ENCODE data around the gene DAPK2. TPM values are rescaled to one million over a fixed set of nuclear protein-coding genes. Genes with fewer than 3 reads are reported as not detected.

The DAPK2 gene
- total RNA-seq, 1 experiment from 2014 or later = 2.3 TPM

DNA sequence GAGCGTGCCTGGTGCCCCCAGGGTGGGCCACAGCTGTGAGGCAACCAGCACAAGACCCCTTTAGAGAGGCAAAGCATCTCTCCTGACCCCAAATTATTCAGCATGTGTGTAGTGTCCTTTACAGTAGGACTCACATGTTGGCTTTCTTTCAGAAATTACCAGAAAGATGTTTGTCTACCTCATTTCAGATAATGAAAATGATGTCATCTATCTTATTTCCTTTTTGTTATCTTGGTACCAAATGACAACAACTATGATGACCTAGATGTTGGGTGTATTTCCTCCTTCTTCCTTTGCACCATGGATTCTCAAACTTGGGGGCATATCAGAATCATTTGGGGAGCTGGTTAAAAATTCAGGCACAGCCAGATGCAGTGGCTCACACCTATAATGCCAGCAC is 50.5 kb downstream of the DAPK2 start (continued):
- TF ChIP-seq, protein P1, sequence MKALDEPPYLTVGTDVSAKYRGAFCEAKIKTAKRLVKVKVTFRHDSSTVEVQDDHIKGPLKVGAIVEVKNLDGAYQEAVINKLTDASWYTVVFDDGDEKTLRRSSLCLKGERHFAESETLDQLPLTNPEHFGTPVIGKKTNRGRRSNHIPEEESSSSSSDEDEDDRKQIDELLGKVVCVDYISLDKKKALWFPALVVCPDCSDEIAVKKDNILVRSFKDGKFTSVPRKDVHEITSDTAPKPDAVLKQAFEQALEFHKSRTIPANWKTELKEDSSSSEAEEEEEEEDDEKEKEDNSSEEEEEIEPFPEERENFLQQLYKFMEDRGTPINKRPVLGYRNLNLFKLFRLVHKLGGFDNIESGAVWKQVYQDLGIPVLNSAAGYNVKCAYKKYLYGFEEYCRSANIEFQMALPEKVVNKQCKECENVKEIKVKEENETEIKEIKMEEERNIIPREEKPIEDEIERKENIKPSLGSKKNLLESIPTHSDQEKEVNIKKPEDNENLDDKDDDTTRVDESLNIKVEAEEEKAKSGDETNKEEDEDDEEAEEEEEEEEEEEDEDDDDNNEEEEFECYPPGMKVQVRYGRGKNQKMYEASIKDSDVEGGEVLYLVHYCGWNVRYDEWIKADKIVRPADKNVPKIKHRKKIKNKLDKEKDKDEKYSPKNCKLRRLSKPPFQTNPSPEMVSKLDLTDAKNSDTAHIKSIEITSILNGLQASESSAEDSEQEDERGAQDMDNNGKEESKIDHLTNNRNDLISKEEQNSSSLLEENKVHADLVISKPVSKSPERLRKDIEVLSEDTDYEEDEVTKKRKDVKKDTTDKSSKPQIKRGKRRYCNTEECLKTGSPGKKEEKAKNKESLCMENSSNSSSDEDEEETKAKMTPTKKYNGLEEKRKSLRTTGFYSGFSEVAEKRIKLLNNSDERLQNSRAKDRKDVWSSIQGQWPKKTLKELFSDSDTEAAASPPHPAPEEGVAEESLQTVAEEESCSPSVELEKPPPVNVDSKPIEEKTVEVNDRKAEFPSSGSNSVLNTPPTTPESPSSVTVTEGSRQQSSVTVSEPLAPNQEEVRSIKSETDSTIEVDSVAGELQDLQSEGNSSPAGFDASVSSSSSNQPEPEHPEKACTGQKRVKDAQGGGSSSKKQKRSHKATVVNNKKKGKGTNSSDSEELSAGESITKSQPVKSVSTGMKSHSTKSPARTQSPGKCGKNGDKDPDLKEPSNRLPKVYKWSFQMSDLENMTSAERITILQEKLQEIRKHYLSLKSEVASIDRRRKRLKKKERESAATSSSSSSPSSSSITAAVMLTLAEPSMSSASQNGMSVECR (CRISPR knock-in tag; IDR thresholded peaks at IDR 0.05; ENCODE audit: borderline replicate concordance) = no peak
- TF ChIP-seq, protein P2, sequence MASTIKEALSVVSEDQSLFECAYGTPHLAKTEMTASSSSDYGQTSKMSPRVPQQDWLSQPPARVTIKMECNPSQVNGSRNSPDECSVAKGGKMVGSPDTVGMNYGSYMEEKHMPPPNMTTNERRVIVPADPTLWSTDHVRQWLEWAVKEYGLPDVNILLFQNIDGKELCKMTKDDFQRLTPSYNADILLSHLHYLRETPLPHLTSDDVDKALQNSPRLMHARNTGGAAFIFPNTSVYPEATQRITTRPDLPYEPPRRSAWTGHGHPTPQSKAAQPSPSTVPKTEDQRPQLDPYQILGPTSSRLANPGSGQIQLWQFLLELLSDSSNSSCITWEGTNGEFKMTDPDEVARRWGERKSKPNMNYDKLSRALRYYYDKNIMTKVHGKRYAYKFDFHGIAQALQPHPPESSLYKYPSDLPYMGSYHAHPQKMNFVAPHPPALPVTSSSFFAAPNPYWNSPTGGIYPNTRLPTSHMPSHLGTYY (CRISPR knock-in tag; IDR thresholded peaks at IDR 0.05) = no peak
- no peak for TF ChIP-seq SP1 (CRISPR knock-in tag; conservative IDR thresholded peaks at IDR 0.05)
- TF ChIP-seq, protein P3, sequence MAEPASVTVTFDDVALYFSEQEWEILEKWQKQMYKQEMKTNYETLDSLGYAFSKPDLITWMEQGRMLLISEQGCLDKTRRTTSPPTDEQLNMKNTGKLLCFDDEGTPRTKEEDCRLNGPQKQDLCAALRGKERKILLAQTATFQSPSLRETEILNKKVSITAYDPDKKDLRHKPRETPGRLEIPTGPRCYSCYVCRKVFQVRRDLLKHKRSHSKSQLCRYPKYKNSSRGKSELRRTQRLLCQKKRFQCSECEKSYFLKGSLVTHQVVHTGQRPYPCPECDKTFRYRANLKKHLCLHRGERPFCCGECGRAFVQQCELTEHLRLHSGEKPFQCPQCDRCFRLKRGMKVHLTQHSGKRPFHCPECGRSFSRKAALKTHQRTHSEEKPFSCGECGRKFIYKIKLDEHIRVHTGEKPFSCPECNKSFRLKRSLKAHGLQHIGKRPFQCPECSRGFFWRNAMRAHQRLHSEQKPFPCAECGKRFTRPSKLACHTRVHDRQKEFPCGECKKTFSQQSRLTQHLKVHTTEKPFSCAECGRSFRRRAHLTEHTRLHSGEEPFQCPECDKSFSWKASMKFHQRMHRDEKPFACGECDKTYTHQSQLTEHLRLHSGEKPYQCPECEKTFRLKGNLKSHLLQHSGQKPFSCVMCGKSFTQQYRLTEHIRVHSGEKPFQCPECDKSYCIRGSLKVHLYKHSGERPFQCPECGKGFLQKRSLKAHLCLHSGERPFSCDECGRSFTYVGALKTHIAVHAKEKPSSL (CRISPR knock-in tag; conservative IDR thresholded peaks at IDR 0.05) = no peak
- TF ChIP-seq, protein P4, sequence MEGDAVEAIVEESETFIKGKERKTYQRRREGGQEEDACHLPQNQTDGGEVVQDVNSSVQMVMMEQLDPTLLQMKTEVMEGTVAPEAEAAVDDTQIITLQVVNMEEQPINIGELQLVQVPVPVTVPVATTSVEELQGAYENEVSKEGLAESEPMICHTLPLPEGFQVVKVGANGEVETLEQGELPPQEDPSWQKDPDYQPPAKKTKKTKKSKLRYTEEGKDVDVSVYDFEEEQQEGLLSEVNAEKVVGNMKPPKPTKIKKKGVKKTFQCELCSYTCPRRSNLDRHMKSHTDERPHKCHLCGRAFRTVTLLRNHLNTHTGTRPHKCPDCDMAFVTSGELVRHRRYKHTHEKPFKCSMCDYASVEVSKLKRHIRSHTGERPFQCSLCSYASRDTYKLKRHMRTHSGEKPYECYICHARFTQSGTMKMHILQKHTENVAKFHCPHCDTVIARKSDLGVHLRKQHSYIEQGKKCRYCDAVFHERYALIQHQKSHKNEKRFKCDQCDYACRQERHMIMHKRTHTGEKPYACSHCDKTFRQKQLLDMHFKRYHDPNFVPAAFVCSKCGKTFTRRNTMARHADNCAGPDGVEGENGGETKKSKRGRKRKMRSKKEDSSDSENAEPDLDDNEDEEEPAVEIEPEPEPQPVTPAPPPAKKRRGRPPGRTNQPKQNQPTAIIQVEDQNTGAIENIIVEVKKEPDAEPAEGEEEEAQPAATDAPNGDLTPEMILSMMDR (IDR thresholded peaks at IDR 0.05) = no peak
- TF ChIP-seq EMX1 (CRISPR knock-in tag; IDR thresholded peaks at IDR 0.05) = no peak
- TF ChIP-seq, protein P5, sequence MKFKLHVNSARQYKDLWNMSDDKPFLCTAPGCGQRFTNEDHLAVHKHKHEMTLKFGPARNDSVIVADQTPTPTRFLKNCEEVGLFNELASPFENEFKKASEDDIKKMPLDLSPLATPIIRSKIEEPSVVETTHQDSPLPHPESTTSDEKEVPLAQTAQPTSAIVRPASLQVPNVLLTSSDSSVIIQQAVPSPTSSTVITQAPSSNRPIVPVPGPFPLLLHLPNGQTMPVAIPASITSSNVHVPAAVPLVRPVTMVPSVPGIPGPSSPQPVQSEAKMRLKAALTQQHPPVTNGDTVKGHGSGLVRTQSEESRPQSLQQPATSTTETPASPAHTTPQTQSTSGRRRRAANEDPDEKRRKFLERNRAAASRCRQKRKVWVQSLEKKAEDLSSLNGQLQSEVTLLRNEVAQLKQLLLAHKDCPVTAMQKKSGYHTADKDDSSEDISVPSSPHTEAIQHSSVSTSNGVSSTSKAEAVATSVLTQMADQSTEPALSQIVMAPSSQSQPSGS (CRISPR knock-in tag; IDR thresholded peaks at IDR 0.05; ENCODE audit: borderline replicate concordance, low read depth) = no peak

DNA sequence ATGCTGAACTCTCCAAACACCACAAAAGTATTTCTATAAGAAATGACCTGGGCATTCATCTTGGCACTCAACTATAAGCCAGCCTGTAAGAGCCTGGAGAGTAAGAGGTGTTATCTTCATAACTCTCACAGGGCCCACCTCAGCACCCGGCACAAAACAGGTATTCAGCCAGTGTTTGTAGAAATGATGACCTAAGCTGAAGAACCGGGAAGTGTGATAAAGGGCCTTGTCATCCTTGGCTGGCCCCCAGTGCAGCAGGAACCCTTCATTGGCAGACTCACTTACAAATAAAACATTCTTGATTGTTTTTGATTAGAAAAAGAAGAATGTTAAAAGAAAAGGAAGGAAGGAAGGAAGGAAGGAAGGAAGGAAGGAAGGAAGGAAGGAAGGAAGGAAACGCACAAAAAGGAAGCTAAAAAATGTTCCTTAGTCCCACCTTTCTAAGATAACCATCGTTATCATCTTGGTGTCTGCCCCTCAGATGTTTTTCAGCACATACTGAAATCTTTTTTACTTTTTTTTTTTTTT is 52.1 kb downstream of the DAPK2 start:
- Mint-ChIP-seq H3K27me3 (ENCODE audit: low read depth) (no peaks in the 10 kb centered on the region), H3K27ac (no peak overlapping the region), H3K4me1 (no peaks in the 10 kb centered on the region), H3K9me3 (no peaks in the 10 kb centered on the region), H3K36me3 (no peaks in the 10 kb centered on the region), H3K4me3 (no peak overlapping the region)
- ChIA-PET POLR2A (no interaction called here), CTCF (no interaction called here)
- no peak for DNase-seq (ENCODE audit: low spot score)
- no peak for ATAC-seq
- TF ChIP-seq, protein P6, sequence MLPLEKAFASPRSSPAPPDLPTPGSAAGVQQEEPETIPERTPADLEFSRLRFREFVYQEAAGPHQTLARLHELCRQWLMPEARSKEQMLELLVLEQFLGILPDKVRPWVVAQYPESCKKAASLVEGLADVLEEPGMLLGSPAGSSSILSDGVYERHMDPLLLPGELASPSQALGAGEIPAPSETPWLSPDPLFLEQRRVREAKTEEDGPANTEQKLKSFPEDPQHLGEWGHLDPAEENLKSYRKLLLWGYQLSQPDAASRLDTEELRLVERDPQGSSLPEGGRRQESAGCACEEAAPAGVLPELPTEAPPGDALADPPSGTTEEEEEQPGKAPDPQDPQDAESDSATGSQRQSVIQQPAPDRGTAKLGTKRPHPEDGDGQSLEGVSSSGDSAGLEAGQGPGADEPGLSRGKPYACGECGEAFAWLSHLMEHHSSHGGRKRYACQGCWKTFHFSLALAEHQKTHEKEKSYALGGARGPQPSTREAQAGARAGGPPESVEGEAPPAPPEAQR (CRISPR knock-in tag; IDR thresholded peaks at IDR 0.05) = no peak
- TF ChIP-seq, protein P7, sequence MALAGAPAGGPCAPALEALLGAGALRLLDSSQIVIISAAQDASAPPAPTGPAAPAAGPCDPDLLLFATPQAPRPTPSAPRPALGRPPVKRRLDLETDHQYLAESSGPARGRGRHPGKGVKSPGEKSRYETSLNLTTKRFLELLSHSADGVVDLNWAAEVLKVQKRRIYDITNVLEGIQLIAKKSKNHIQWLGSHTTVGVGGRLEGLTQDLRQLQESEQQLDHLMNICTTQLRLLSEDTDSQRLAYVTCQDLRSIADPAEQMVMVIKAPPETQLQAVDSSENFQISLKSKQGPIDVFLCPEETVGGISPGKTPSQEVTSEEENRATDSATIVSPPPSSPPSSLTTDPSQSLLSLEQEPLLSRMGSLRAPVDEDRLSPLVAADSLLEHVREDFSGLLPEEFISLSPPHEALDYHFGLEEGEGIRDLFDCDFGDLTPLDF (CRISPR knock-in tag; IDR thresholded peaks at IDR 0.05) = no peak
- TF ChIP-seq, protein P8, sequence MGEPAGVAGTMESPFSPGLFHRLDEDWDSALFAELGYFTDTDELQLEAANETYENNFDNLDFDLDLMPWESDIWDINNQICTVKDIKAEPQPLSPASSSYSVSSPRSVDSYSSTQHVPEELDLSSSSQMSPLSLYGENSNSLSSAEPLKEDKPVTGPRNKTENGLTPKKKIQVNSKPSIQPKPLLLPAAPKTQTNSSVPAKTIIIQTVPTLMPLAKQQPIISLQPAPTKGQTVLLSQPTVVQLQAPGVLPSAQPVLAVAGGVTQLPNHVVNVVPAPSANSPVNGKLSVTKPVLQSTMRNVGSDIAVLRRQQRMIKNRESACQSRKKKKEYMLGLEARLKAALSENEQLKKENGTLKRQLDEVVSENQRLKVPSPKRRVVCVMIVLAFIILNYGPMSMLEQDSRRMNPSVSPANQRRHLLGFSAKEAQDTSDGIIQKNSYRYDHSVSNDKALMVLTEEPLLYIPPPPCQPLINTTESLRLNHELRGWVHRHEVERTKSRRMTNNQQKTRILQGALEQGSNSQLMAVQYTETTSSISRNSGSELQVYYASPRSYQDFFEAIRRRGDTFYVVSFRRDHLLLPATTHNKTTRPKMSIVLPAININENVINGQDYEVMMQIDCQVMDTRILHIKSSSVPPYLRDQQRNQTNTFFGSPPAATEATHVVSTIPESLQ (CRISPR knock-in tag; IDR thresholded peaks at IDR 0.05) = no peak
- no peak for TF ChIP-seq KAT7 (CRISPR knock-in tag; IDR thresholded peaks at IDR 0.05; ENCODE audit: borderline replicate concordance)
- TF ChIP-seq PRRX2 (CRISPR knock-in tag; IDR thresholded peaks at IDR 0.05) = no peak
- TF ChIP-seq ESRRA (CRISPR knock-in tag; IDR thresholded peaks at IDR 0.05; ENCODE audit: borderline replicate concordance) = no peak
- TF ChIP-seq, protein P2 (CRISPR knock-in tag; IDR thresholded peaks at IDR 0.05) = no peak
- no peak for TF ChIP-seq GTF2I (CRISPR knock-in tag; conservative IDR thresholded peaks at IDR 0.05)
- TF ChIP-seq, protein P9, sequence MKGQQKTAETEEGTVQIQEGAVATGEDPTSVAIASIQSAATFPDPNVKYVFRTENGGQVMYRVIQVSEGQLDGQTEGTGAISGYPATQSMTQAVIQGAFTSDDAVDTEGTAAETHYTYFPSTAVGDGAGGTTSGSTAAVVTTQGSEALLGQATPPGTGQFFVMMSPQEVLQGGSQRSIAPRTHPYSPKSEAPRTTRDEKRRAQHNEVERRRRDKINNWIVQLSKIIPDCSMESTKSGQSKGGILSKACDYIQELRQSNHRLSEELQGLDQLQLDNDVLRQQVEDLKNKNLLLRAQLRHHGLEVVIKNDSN (CRISPR knock-in tag; IDR thresholded peaks at IDR 0.05) = no peak
- no peak for TF ChIP-seq HMGA2 (CRISPR knock-in tag; IDR thresholded peaks at IDR 0.05)
- no peak for TF ChIP-seq NR3C1 (CRISPR knock-in tag; conservative IDR thresholded peaks at IDR 0.05; ENCODE audit: low read depth)

Data from WTC11 (cell line).